CD14-positive monocyte (primary cell): Measurements from ENCODE around the gene VIM. TPM values are rescaled to one million over a fixed set of nuclear protein-coding genes. Genes with fewer than 3 reads are reported as not detected.

ENCODE experiments used
- DNase-seq, 3 donors: peaks; one replicate each; pipeline ENCODE4 v3.0.0-alpha.2; 2011 to 2022
- H2AFZ ChIP-seq: 2 replicates; pipeline ENCODE4 v1.6.0; 2012; ENCODE audit warnings: mild to moderate bottlenecking, low read depth, low read length, inconsistent platforms; ENCODE audit not compliant: insufficient read depth, poor library complexity, severe bottlenecking
- H3K27ac ChIP-seq, 2 donors: 1 replicate in 1 of 2; 2 replicates in 1 of 2; pipeline ENCODE4 v1.5.1; 2012 to 2013; ENCODE audit warnings: low read length in 2 of 2, control low read depth in 1 of 2, inconsistent platforms in 1 of 2, low read depth in 1 of 2, mild to moderate bottlenecking in 1 of 2
- H3K27me3 ChIP-seq, 2 donors: one replicate each; pipeline versions ENCODE4 v1.6.0 to v1.6.1; 2011 to 2013; ENCODE audit warnings: low read length in 2 of 2; ENCODE audit not compliant: control insufficient read depth in 2 of 2, insufficient read depth in 2 of 2
- H3K36me3 ChIP-seq, 2 donors: replicated peaks in 1 of 2; 1 replicate in 1 of 2; 2 replicates in 1 of 2; pipeline versions ENCODE4 v1.5.1 to v1.6.1; 2012 to 2013; ENCODE audit warnings: low read length in 2 of 2, control low read depth in 1 of 2, inconsistent platforms in 1 of 2, mild to moderate bottlenecking in 1 of 2; ENCODE audit not compliant: insufficient read depth in 2 of 2, control insufficient read depth in 1 of 2
- H3K4me1 ChIP-seq, 2 donors: 1 replicate in 1 of 2; 2 replicates in 1 of 2; pipeline versions ENCODE4 v1.5.1 to v1.6.1; 2012 to 2013; ENCODE audit warnings: low read length in 2 of 2, control low read depth in 1 of 2, inconsistent platforms in 1 of 2, mild to moderate bottlenecking in 1 of 2, moderate library complexity in 1 of 2; ENCODE audit not compliant: insufficient read depth in 2 of 2, control insufficient read depth in 1 of 2
- H3K4me2 ChIP-seq: replicated peaks from 2 replicates; pipeline ENCODE3; 2012; ENCODE audit warnings: low read length, moderate library complexity, mild to moderate bottlenecking; ENCODE audit not compliant: poor library complexity, severe bottlenecking; ENCODE audit errors: extremely low read depth
- H3K4me3 ChIP-seq, 3 experiments: fragments of 200-600 bp in 1 of 3; sonication (generic) in 1 of 3; replicated peaks in 1 of 3; 1 replicate in 2 of 3; 2 replicates in 1 of 3; pipeline ENCODE4 v1.5.1; 2011 to 2013; ENCODE audit warnings: low read length in 3 of 3, mild to moderate bottlenecking in 3 of 3, control low read depth in 2 of 3, low read depth in 2 of 3, inconsistent platforms in 1 of 3, moderate library complexity in 1 of 3
- H3K79me2 ChIP-seq: 2 replicates; pipeline ENCODE4 v1.6.0; 2012; ENCODE audit warnings: mild to moderate bottlenecking, control low read depth, inconsistent platforms, low read length, moderate library complexity; ENCODE audit not compliant: insufficient read depth
- H3K9ac ChIP-seq: 2 replicates; pipeline ENCODE4 v1.6.0; 2017; ENCODE audit warnings: low read length, mild to moderate bottlenecking; ENCODE audit not compliant: insufficient read depth, poor library complexity, severe bottlenecking
- H3K9me3 ChIP-seq, 2 donors: replicated peaks in 1 of 2; 1 replicate in 1 of 2; 2 replicates in 1 of 2; pipeline versions ENCODE4 v1.5.1 to v1.6.1; 2012 to 2013; ENCODE audit warnings: low read length in 2 of 2, control low read depth in 1 of 2; ENCODE audit not compliant: control insufficient read depth in 1 of 2, insufficient read depth in 1 of 2
- H4K20me1 ChIP-seq: 2 replicates; pipeline ENCODE4 v1.6.0; 2012; ENCODE audit warnings: mild to moderate bottlenecking, low read length, control low read depth, moderate library complexity; ENCODE audit not compliant: insufficient read depth
- H3K27ac Mint-ChIP-seq, 7 donors: one replicate each; pipeline ENCODE4 v1.8.0; 2020; ENCODE audit warnings: mild to moderate bottlenecking in 7 of 7, mixed read lengths in 7 of 7, moderate library complexity in 6 of 7, inconsistent platforms in 2 of 7
- H3K27me3 Mint-ChIP-seq, 3 donors: one replicate each; pipeline ENCODE4 v1.8.0; 2021 to 2022; ENCODE audit warnings: low read depth in 3 of 3, mild to moderate bottlenecking in 3 of 3, mixed read lengths in 3 of 3, moderate library complexity in 3 of 3, inconsistent platforms in 1 of 3
- H3K36me3 Mint-ChIP-seq, 2 donors: one replicate each; pipeline ENCODE4 v1.8.0; 2020; ENCODE audit warnings: mixed read lengths in 2 of 2, inconsistent platforms in 1 of 2, mild to moderate bottlenecking in 1 of 2
- H3K4me1 Mint-ChIP-seq: one replicate; pipeline ENCODE4 v1.8.0; 2020; ENCODE audit warnings: mild to moderate bottlenecking, mixed read lengths
- H3K4me3 Mint-ChIP-seq, 2 donors: one replicate each; pipeline ENCODE4 v1.8.0; 2020; ENCODE audit warnings: mild to moderate bottlenecking in 2 of 2, mixed read lengths in 2 of 2, moderate library complexity in 1 of 2
- H3K9me3 Mint-ChIP-seq, 7 donors: one replicate each; pipeline ENCODE4 v1.8.0; 2020 to 2022; ENCODE audit warnings: mixed read lengths in 7 of 7, mild to moderate bottlenecking in 6 of 7, moderate library complexity in 6 of 7, inconsistent platforms in 2 of 7
- WGBS: methylation state at CpG from one replicate; pipeline ENCODE4 v1.1.5; 2013; ENCODE audit warnings: missing lambda C conversion rate; ENCODE audit not compliant: insufficient coverage; 5-methylcytosine and 5-hydroxymethylcytosine counted together
- intact Hi-C, 2 donors: fragments of 100-400 bp; cut with micrococcal nuclease; formaldehyde crosslinking; loops; one replicate each; pipeline versions ENCODE4 v1.15.0 to v1.15.1; 2023
- polyA plus RNA-seq, 3 donors: library from polyadenylated mRNA; depleted of rRNA in 1 of 3; unstranded in 2 of 3; stranded (reverse) in 1 of 3; fragments of 300-500 nt in 2 of 3; fragments of >200 nt in 1 of 3; fragmentation: Illumina TruSeq in 2 of 3; gene quantifications; 1 replicate in 2 of 3; 2 replicates in 1 of 3; pipeline ENCODE4 v1.2.3, GENCODE V29; 2012 to 2021
- TF ChIP-seq, protein P1 (sequence below): fragments of 200-600 bp; IDR thresholded peaks from one replicate; pipeline ENCODE4 v1.8.0; 2022; ENCODE audit warnings: antibody characterized with exemption, mild to moderate bottlenecking

The VIM gene
- polyA plus RNA-seq, 3 donors, result 697 to 4,055 (median 932) TPM

GRCh38 chr10:17209302-17209701 is 18.7 kb upstream of the VIM start:
- intact Hi-C loops, result loop anchor here in 1 of 2 donors (5.0 kb wide), 1 partner anchor 182 kb away; no protein-coding TSS in a partner anchor
- Mint-ChIP-seq H3K36me3 (peaks cover 9 to 12% of the 10 kb centered on the region in 2 donors), H3K27ac (peak overlapping the region in 5 of 7 donors; percentile 38 to 89 (median 73)), H3K9me3 (no peaks in the 10 kb centered on the region), H3K4me3 (no peak overlapping the region), H3K4me1 (peaks cover 54% of the 10 kb centered on the region), H3K27me3 (peaks cover 0 to 4% (median 0%) of the 10 kb centered on the region in 3 donors)
- Histone ChIP-seq H3K4me3 (no peak overlapping the region), H3K4me1 (peaks cover 39 to 53% of the 10 kb centered on the region in 2 donors), H3K79me2 (peaks cover 13% of the 10 kb centered on the region), H3K9me3 (no peaks in the 10 kb centered on the region), H3K9ac (no peak overlapping the region), H3K27ac (no peak overlapping the region), H2AFZ (no peak overlapping the region), H3K4me2 (no peak overlapping the region), H4K20me1 (no peaks in the 10 kb centered on the region), H3K27me3 (no peaks in the 10 kb centered on the region), H3K36me3 (no peaks in the 10 kb centered on the region)
- TF ChIP-seq, protein P1, sequence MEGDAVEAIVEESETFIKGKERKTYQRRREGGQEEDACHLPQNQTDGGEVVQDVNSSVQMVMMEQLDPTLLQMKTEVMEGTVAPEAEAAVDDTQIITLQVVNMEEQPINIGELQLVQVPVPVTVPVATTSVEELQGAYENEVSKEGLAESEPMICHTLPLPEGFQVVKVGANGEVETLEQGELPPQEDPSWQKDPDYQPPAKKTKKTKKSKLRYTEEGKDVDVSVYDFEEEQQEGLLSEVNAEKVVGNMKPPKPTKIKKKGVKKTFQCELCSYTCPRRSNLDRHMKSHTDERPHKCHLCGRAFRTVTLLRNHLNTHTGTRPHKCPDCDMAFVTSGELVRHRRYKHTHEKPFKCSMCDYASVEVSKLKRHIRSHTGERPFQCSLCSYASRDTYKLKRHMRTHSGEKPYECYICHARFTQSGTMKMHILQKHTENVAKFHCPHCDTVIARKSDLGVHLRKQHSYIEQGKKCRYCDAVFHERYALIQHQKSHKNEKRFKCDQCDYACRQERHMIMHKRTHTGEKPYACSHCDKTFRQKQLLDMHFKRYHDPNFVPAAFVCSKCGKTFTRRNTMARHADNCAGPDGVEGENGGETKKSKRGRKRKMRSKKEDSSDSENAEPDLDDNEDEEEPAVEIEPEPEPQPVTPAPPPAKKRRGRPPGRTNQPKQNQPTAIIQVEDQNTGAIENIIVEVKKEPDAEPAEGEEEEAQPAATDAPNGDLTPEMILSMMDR, result no peak
- no CpG with 5 or more reads among the region's 1 CpG for WGBS
- no peak for DNase-seq

DNA sequence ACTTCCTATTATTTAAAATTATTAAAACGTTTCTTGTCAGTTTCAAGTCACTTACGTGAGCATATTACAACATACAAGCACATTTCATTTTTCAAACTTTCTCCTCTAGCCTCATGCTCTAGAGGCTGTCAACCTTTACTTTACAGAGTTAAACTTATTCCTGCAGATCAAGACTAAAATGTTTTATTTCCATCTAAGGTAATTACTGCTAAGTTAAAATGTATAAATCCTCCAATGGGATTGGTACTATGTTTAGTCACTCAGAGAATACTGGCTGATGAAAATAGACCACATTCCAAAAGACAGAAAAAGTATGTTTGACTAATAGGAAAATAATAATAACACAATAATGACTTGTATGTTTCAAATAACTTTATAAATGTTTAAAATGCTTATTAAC is 18.2 kb upstream of the VIM start:
- Histone ChIP-seq H2AFZ (no peak overlapping the region), H3K4me3 (no peak overlapping the region), H3K9me3 (no peaks in the 10 kb centered on the region), H3K36me3 (no peaks in the 10 kb centered on the region), H3K27me3 (no peaks in the 10 kb centered on the region), H3K4me2 (no peak overlapping the region), H3K27ac (no peak overlapping the region), H3K9ac (no peak overlapping the region), H3K79me2 (peaks cover 19% of the 10 kb centered on the region), H4K20me1 (no peaks in the 10 kb centered on the region), H3K4me1 (peaks cover 45 to 59% of the 10 kb centered on the region in 2 donors)
- Mint-ChIP-seq H3K4me1 (peaks cover 59% of the 10 kb centered on the region), H3K9me3 (no peaks in the 10 kb centered on the region), H3K36me3 (peaks cover 9 to 12% of the 10 kb centered on the region in 2 donors), H3K27me3 (peaks cover 0 to 2% (median 0%) of the 10 kb centered on the region in 3 donors), H3K27ac (peak overlapping the region in 2 of 7 donors; percentile 71 to 73), H3K4me3 (no peak overlapping the region)
- DNase-seq, result peak in 1 of 3 donors; percentile 41
- TF ChIP-seq, protein P1, result no peak
- intact Hi-C loops, result loop anchor here in 1 of 2 donors (5.0 kb wide), 1 partner anchor 183 kb away; no protein-coding TSS in a partner anchor
- no CpG with 5 or more reads among the region's 2 CpGs for WGBS
